GM23248 (cell line): ENCODE results near the gene BRAF.

Experiments
- EZH2 ChIP-seq: fragments of 200-600 bp; sonication (generic); IDR thresholded peaks from 2 replicates; pipeline ENCODE4 v1.6.1; 2018; ENCODE audit warnings: antibody characterized with exemption, mild to moderate bottlenecking; ENCODE audit not compliant: insufficient read depth, poor library complexity, severe bottlenecking
- EZH2phosphoT487 ChIP-seq: fragments of 200-600 bp; sonication (generic); IDR thresholded peaks from 2 replicates; pipeline ENCODE4 v1.6.1; 2018; ENCODE audit warnings: antibody characterized with exemption, moderate library complexity, mild to moderate bottlenecking, low read depth; ENCODE audit not compliant: insufficient read depth

DNA sequence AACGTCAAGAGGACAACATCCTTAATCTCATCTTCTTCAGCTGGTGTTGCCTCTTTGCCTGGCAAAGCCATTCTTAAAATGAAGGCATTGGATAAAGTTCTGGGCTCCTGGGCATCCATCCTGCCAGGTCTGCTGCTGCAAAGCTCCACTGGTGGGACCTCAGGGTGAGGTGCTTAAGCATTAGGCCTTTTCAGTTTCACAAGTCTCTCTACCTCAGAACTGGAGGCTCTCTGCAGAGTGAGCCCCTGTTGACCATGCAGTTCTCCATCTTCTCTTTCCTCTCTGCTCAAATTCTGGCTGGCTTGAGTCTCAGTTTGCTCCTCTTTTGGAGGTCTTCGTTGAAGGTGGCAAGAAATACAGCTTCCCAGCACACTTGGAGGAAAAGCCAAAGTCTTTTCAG, 42.7 kb upstream of the BRAF start:
- TF ChIP-seq EZH2 (no peak), EZH2phosphoT487 (no peak)
